Smooth muscle cell (in vitro differentiated cells): ENCODE measurements around the gene TP63. TPM values are rescaled to one million over a fixed set of nuclear protein-coding genes. Genes with fewer than 3 reads are reported as not detected.

Source experiments
- DNase-seq: peaks from one replicate; lab custom pipeline; 2025; ENCODE audit not compliant: unreplicated experiment; lab: John Stamatoyannopoulos, UW
- H2AFZ ChIP-seq: fragments of 200-600 bp; sonication (generic); 2 replicates; pipeline ENCODE4 v1.6.0; 2016; ENCODE audit warnings: antibody characterized with exemption, low read depth, mild to moderate bottlenecking
- H3F3A ChIP-seq: fragments of 200-600 bp; sonication (generic); 2 replicates; pipeline ENCODE4 v1.6.0; 2017; ENCODE audit warnings: antibody characterized with exemption, low read depth
- H3K27ac ChIP-seq: fragments of 200-600 bp; sonication (generic); 2 replicates; pipeline ENCODE4 v1.5.1; 2016; ENCODE audit warnings: low read depth, mild to moderate bottlenecking
- H3K27me3 ChIP-seq: fragments of 200-600 bp; sonication (generic); 2 replicates; pipeline ENCODE4 v1.6.1; 2016; ENCODE audit warnings: low read depth, mild to moderate bottlenecking
- H3K36me3 ChIP-seq: fragments of 200-600 bp; sonication (generic); 2 replicates; pipeline ENCODE4 v1.5.1; 2016; ENCODE audit warnings: low read depth
- H3K4me1 ChIP-seq: fragments of 200-600 bp; sonication (generic); 2 replicates; pipeline ENCODE4 v1.5.1; 2016; ENCODE audit warnings: low read depth
- H3K4me2 ChIP-seq: fragments of 200-600 bp; sonication (generic); 2 replicates; pipeline ENCODE4 v1.6.0; 2016; ENCODE audit warnings: mild to moderate bottlenecking
- H3K4me3 ChIP-seq: fragments of 200-600 bp; sonication (generic); 2 replicates; pipeline ENCODE4 v1.5.1; 2016; ENCODE audit warnings: mild to moderate bottlenecking
- H3K79me2 ChIP-seq: fragments of 200-600 bp; sonication (generic); 2 replicates; pipeline ENCODE4 v1.6.0; 2016; ENCODE audit warnings: low read depth, mild to moderate bottlenecking
- H3K9ac ChIP-seq: fragments of 200-600 bp; sonication (generic); 2 replicates; pipeline ENCODE4 v1.6.0; 2016; ENCODE audit warnings: low read depth
- H3K9me3 ChIP-seq: fragments of 200-600 bp; sonication (generic); replicated peaks from 2 replicates; pipeline ENCODE4 v1.5.1; 2016; ENCODE audit warnings: low read depth
- H4K20me1 ChIP-seq: fragments of 200-600 bp; sonication (generic); 2 replicates; pipeline ENCODE4 v1.6.0; 2016; ENCODE audit warnings: low read depth
- WGBS: methylation state at CpG from one replicate; pipeline ENCODE4 v1.1.7; 2016; ENCODE audit warnings: low lambda C conversion rate; 5-methylcytosine and 5-hydroxymethylcytosine counted together
- polyA plus RNA-seq: library from polyadenylated mRNA; unstranded; fragments of >200 nt; fragmentation: Nextera tagmentation; extraction: Ambion mirVana; gene quantifications from 2 replicates; pipeline ENCODE4 v1.2.1, GENCODE V29; 2016
- total RNA-seq: library from RNA; depleted of rRNA; stranded (reverse); fragments of >200 nt; gene quantifications from 2 replicates; pipeline ENCODE4 v1.2.3, GENCODE V29; 2014
- TF ChIP-seq, protein P1 (sequence below): fragments of 200-600 bp; sonication (generic); IDR thresholded peaks from 2 replicates; pipeline ENCODE4 v1.5.1; 2017; ENCODE audit warnings: borderline replicate concordance, mild to moderate bottlenecking, antibody characterized with exemption; ENCODE audit not compliant: insufficient read depth, poor library complexity, severe bottlenecking

TP63 gene
- total and polyA plus RNA-seq, 2 experiments from 2014 or later, result 1.9 to 27.1 TPM

DNA sequence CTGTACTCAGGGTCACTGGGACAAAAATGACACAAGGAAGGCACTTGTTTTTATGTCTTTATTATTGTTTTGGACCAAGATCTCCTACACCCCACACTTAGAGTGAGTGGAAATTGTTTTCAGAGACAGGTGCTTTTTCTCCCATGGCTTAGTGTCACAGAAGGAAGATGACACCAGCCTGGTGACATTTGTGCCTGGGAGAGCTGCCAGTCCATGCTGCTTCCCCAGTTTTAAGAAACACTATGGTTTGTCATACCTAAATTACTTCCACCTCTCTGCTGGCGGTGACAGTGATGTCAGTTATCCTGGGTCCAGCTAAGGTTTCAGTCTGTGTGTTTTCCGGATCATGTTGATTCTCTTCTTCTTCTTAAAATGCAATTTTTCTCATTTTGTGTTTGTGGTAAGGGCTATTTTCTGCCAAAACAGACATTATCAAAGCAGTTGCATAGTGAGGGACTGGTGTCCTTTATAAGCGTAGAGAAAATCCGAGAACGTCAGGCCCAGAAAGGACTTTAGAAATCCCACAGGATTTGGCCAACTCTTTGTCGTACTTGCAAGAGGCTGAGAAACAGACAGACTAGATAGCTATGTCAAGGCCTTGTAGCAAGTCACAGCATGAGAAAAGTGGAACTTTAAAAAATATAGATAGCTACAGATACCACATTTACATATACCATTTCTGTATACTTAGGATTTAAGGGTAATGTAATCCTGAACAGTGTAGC is 149.5 kb downstream of the TP63 start:
- WGBS, result 75% methylated on average over 6 of the region's 6 CpGs
- no peaks in the 10 kb centered on the region for H4K20me1 ChIP-seq
- H3K36me3 ChIP-seq, result no peaks in the 10 kb centered on the region
- no peaks in the 10 kb centered on the region for H3K79me2 ChIP-seq
- no peak for DNase-seq
- TF ChIP-seq, protein P1, sequence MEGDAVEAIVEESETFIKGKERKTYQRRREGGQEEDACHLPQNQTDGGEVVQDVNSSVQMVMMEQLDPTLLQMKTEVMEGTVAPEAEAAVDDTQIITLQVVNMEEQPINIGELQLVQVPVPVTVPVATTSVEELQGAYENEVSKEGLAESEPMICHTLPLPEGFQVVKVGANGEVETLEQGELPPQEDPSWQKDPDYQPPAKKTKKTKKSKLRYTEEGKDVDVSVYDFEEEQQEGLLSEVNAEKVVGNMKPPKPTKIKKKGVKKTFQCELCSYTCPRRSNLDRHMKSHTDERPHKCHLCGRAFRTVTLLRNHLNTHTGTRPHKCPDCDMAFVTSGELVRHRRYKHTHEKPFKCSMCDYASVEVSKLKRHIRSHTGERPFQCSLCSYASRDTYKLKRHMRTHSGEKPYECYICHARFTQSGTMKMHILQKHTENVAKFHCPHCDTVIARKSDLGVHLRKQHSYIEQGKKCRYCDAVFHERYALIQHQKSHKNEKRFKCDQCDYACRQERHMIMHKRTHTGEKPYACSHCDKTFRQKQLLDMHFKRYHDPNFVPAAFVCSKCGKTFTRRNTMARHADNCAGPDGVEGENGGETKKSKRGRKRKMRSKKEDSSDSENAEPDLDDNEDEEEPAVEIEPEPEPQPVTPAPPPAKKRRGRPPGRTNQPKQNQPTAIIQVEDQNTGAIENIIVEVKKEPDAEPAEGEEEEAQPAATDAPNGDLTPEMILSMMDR, result no peak
- peaks cover 5% of the 10 kb centered on the region for H3K4me1 ChIP-seq
- no peaks in the 10 kb centered on the region for H3F3A ChIP-seq
- H3K27me3 ChIP-seq, result no peaks in the 10 kb centered on the region
- no peak overlapping the region for H3K9ac ChIP-seq
- H2AFZ ChIP-seq, result no peak overlapping the region
- no peak overlapping the region for H3K4me3 ChIP-seq
- no peak overlapping the region for H3K27ac ChIP-seq
- H3K4me2 ChIP-seq, result no peak overlapping the region
- H3K9me3 ChIP-seq, result no peaks in the 10 kb centered on the region

DNA sequence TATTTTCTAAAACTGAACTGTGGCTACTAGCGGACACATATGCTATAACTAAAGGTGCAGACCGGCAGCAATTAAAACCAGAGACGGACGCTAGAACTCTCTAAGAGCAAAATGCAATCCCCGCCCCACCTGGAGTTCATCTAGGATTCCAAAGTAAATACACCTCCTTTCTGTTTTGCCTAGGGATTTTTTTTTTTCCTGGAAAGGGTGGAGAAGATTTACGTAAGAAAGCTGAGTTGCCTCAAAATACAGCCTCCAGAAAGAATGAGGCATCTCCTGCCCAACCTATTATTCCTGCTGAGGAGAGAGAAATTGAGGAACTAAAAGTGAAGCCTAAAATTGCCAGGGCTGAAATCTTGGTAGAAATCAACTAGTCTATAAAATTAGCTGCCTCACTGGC is 150.2 kb downstream of the TP63 start:
- H3K9me3 ChIP-seq, result no peaks in the 10 kb centered on the region
- TF ChIP-seq, protein P1, result no peak
- H3K4me2 ChIP-seq, result no peak overlapping the region
- no peak for DNase-seq
- no peak overlapping the region for H3K9ac ChIP-seq
- 69% methylated on average over 6 of the region's 6 CpGs for WGBS
- no peaks in the 10 kb centered on the region for H3K36me3 ChIP-seq
- peaks cover 5% of the 10 kb centered on the region for H3K4me1 ChIP-seq
- H2AFZ ChIP-seq, result no peak overlapping the region
- no peaks in the 10 kb centered on the region for H3K79me2 ChIP-seq
- no peaks in the 10 kb centered on the region for H4K20me1 ChIP-seq
- no peak overlapping the region for H3K27ac ChIP-seq
- no peaks in the 10 kb centered on the region for H3F3A ChIP-seq
- H3K27me3 ChIP-seq, result no peaks in the 10 kb centered on the region
- no peak overlapping the region for H3K4me3 ChIP-seq

DNA sequence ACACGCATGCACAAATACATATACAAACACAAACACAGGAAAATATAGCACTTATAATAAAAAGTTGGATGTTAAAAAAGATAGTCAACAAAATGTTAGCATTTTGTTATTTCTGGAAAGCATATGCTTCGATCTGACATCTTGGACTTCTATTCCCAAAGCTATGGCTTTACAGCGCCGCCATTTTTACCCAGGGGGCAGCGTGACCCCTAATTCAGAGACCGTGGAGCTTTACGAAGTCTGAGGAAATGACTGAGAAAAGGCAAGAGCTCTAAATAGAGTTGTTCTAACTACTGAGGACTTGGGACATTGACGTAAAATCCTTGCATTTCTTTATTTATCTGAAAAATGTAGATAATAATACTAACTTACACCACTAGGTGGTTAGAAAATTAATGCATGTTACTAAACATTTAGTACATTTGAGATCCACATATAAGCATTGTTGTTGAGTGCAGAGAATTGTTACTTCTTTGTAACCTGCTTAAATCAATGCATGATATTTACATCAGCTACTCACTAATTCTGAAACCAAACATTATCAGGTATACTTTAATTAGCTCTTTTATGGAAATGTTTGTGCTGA is 155.4 kb downstream of the TP63 start:
- no peaks in the 10 kb centered on the region for H3F3A ChIP-seq
- WGBS, result 95% methylated on average over 8 of the region's 8 CpGs

More for the DNA sequence above, 155.4 kb downstream of the TP63 start:
- Histone ChIP-seq H4K20me1 (no peaks in the 10 kb centered on the region), H3K36me3 (no peaks in the 10 kb centered on the region), H3K79me2 (no peaks in the 10 kb centered on the region), H3K9ac (no peak overlapping the region), H3K27ac (no peak overlapping the region), H3K9me3 (no peaks in the 10 kb centered on the region), H3K4me1 (no peaks in the 10 kb centered on the region), H3K4me3 (no peak overlapping the region), H3K4me2 (no peak overlapping the region), H3K27me3 (no peaks in the 10 kb centered on the region), H2AFZ (no peak overlapping the region)
- TF ChIP-seq, protein P1, result peak; percentile 29
- DNase-seq, result no peak
